ENCODE data around the gene TFF1. TPM values are rescaled to one million over a fixed set of nuclear protein-coding genes. Genes with fewer than 3 reads are reported as not detected.

Gene TFF1
- polyA plus RNA-seq, 2 donors = 0.42 to 9.7 TPM

GRCh38 chr21:42385619-42386018 is 19.3 kb upstream of the TFF1 start:
- peaks cover 0 to 10% of the 10 kb centered on the region in 2 donors for H3K9me3 ChIP-seq (ENCODE audit: control insufficient read depth in 2 of 2, insufficient read depth in 1 of 2, low read depth in 1 of 2, low read length in 1 of 2)
- H3K27ac ChIP-seq (ENCODE audit: low read depth in 2 of 2, low read length in 1 of 2) = no peak overlapping the region
- no peaks in the 10 kb centered on the region for H3K36me3 ChIP-seq (ENCODE audit: control insufficient read depth in 2 of 2, insufficient read depth in 2 of 2, low read length in 1 of 2)
- 95 to 96% methylated on average over 5 of the region's 5 CpGs for WGBS, 2 donors
- H3K27me3 ChIP-seq (ENCODE audit: control insufficient read depth in 1 of 2, insufficient read depth in 2 of 2, low read length in 2 of 2) = no peaks in the 10 kb centered on the region
- H3K4me3 ChIP-seq (ENCODE audit: low read depth in 1 of 2, low read length in 2 of 2) = no peak overlapping the region
- H3K4me1 ChIP-seq (ENCODE audit: control insufficient read depth in 2 of 2, insufficient read depth in 2 of 2, low read length in 1 of 2) = no peaks in the 10 kb centered on the region

- Histone ChIP-seq H3K27ac (ENCODE audit: low read depth in 2 of 2, low read length in 1 of 2) (no peak overlapping the region), H3K27me3 (ENCODE audit: control insufficient read depth in 1 of 2, insufficient read depth in 2 of 2, low read length in 2 of 2) (no peaks in the 10 kb centered on the region), H3K9me3 (ENCODE audit: control insufficient read depth in 2 of 2, insufficient read depth in 1 of 2, low read depth in 1 of 2, low read length in 1 of 2) (peaks cover 0 to 10% of the 10 kb centered on the region in 2 donors), H3K4me3 (ENCODE audit: low read depth in 1 of 2, low read length in 2 of 2) (no peak overlapping the region), H3K36me3 (ENCODE audit: control insufficient read depth in 2 of 2, insufficient read depth in 2 of 2, low read length in 1 of 2) (no peaks in the 10 kb centered on the region), H3K4me1 (ENCODE audit: control insufficient read depth in 2 of 2, insufficient read depth in 2 of 2, low read length in 1 of 2) (no peaks in the 10 kb centered on the region)
- WGBS, 2 donors = 86 to 93% methylated on average over 2 of the region's 2 CpGs
Measured at GRCh38 chr21:42384989-42385388, 18.7 kb upstream of the TFF1 start.

GRCh38 chr21:42384156-42384945 is 18.0 kb upstream of the TFF1 start:
- Histone ChIP-seq H3K4me3 (ENCODE audit: low read depth in 1 of 2, low read length in 2 of 2) (no peak overlapping the region), H3K9me3 (ENCODE audit: control insufficient read depth in 2 of 2, insufficient read depth in 1 of 2, low read depth in 1 of 2, low read length in 1 of 2) (peaks cover 0 to 10% of the 10 kb centered on the region in 2 donors), H3K27ac (ENCODE audit: low read depth in 2 of 2, low read length in 1 of 2) (no peak overlapping the region), H3K27me3 (ENCODE audit: control insufficient read depth in 1 of 2, insufficient read depth in 2 of 2, low read length in 2 of 2) (no peaks in the 10 kb centered on the region), H3K36me3 (ENCODE audit: control insufficient read depth in 2 of 2, insufficient read depth in 2 of 2, low read length in 1 of 2) (no peaks in the 10 kb centered on the region), H3K4me1 (ENCODE audit: control insufficient read depth in 2 of 2, insufficient read depth in 2 of 2, low read length in 1 of 2) (no peaks in the 10 kb centered on the region)
- WGBS, 2 donors = 72 to 77% methylated on average over 8 of the region's 8 CpGs

- 80 to 81% methylated on average over 5 to 6 of the region's 6 CpGs for WGBS, 2 donors
- H3K9me3 ChIP-seq (ENCODE audit: control insufficient read depth in 2 of 2, insufficient read depth in 1 of 2, low read depth in 1 of 2, low read length in 1 of 2) = peaks cover 0 to 10% of the 10 kb centered on the region in 2 donors
- H3K4me3 ChIP-seq (ENCODE audit: low read depth in 1 of 2, low read length in 2 of 2) = no peak overlapping the region
- H3K4me1 ChIP-seq (ENCODE audit: control insufficient read depth in 2 of 2, insufficient read depth in 2 of 2, low read length in 1 of 2) = no peaks in the 10 kb centered on the region
- no peak overlapping the region for H3K27ac ChIP-seq (ENCODE audit: low read depth in 2 of 2, low read length in 1 of 2)
- H3K27me3 ChIP-seq (ENCODE audit: control insufficient read depth in 1 of 2, insufficient read depth in 2 of 2, low read length in 2 of 2) = no peaks in the 10 kb centered on the region
- no peaks in the 10 kb centered on the region for H3K36me3 ChIP-seq (ENCODE audit: control insufficient read depth in 2 of 2, insufficient read depth in 2 of 2, low read length in 1 of 2)
Measured at GRCh38 chr21:42383331-42383730, 17.0 kb upstream of the TFF1 start.

- Histone ChIP-seq H3K4me3 (ENCODE audit: low read depth in 1 of 2, low read length in 2 of 2) (no peak overlapping the region), H3K27ac (ENCODE audit: low read depth in 2 of 2, low read length in 1 of 2) (no peak overlapping the region), H3K27me3 (ENCODE audit: control insufficient read depth in 1 of 2, insufficient read depth in 2 of 2, low read length in 2 of 2) (no peaks in the 10 kb centered on the region), H3K9me3 (ENCODE audit: control insufficient read depth in 2 of 2, insufficient read depth in 1 of 2, low read depth in 1 of 2, low read length in 1 of 2) (peaks cover 0 to 10% of the 10 kb centered on the region in 2 donors), H3K4me1 (ENCODE audit: control insufficient read depth in 2 of 2, insufficient read depth in 2 of 2, low read length in 1 of 2) (no peaks in the 10 kb centered on the region), H3K36me3 (ENCODE audit: control insufficient read depth in 2 of 2, insufficient read depth in 2 of 2, low read length in 1 of 2) (no peaks in the 10 kb centered on the region)
- WGBS, 2 donors = 91 to 97% methylated on average over 6 of the region's 6 CpGs
Measured at GRCh38 chr21:42382915-42383314, 16.6 kb upstream of the TFF1 start.

GRCh38 chr21:42381347-42381984 is 15.1 kb upstream of the TFF1 start:
- Histone ChIP-seq H3K27ac (ENCODE audit: low read depth in 2 of 2, low read length in 1 of 2) (no peak overlapping the region), H3K9me3 (ENCODE audit: control insufficient read depth in 2 of 2, insufficient read depth in 1 of 2, low read depth in 1 of 2, low read length in 1 of 2) (peaks cover 0 to 10% of the 10 kb centered on the region in 2 donors), H3K4me3 (ENCODE audit: low read depth in 1 of 2, low read length in 2 of 2) (no peak overlapping the region), H3K36me3 (ENCODE audit: control insufficient read depth in 2 of 2, insufficient read depth in 2 of 2, low read length in 1 of 2) (no peaks in the 10 kb centered on the region), H3K4me1 (ENCODE audit: control insufficient read depth in 2 of 2, insufficient read depth in 2 of 2, low read length in 1 of 2) (no peaks in the 10 kb centered on the region), H3K27me3 (ENCODE audit: control insufficient read depth in 1 of 2, insufficient read depth in 2 of 2, low read length in 2 of 2) (no peaks in the 10 kb centered on the region)
- 50 to 76% methylated on average over 1 of the region's 1 CpG for WGBS, 2 donors

- Histone ChIP-seq H3K4me3 (ENCODE audit: low read depth in 1 of 2, low read length in 2 of 2) (no peak overlapping the region), H3K36me3 (ENCODE audit: control insufficient read depth in 2 of 2, insufficient read depth in 2 of 2, low read length in 1 of 2) (no peaks in the 10 kb centered on the region), H3K4me1 (ENCODE audit: control insufficient read depth in 2 of 2, insufficient read depth in 2 of 2, low read length in 1 of 2) (no peaks in the 10 kb centered on the region), H3K9me3 (ENCODE audit: control insufficient read depth in 2 of 2, insufficient read depth in 1 of 2, low read depth in 1 of 2, low read length in 1 of 2) (peaks cover 0 to 12% of the 10 kb centered on the region in 2 donors), H3K27me3 (ENCODE audit: control insufficient read depth in 1 of 2, insufficient read depth in 2 of 2, low read length in 2 of 2) (no peaks in the 10 kb centered on the region), H3K27ac (ENCODE audit: low read depth in 2 of 2, low read length in 1 of 2) (no peak overlapping the region)
- 79 to 80% methylated on average over 17 of the region's 17 CpGs for WGBS, 2 donors
Measured at GRCh38 chr21:42379426-42380215, 13.3 kb upstream of the TFF1 start.

GRCh38 chr21:42378418-42378817 is 12.1 kb upstream of the TFF1 start:
- no peaks in the 10 kb centered on the region for H3K27me3 ChIP-seq (ENCODE audit: control insufficient read depth in 1 of 2, insufficient read depth in 2 of 2, low read length in 2 of 2)

GRCh38 chr21:42377951-42378340 is 11.6 kb upstream of the TFF1 start:
- 85 to 94% methylated on average over 5 of the region's 5 CpGs for WGBS, 2 donors
- H3K27me3 ChIP-seq (ENCODE audit: control insufficient read depth in 1 of 2, insufficient read depth in 2 of 2, low read length in 2 of 2) = no peaks in the 10 kb centered on the region
- H3K9me3 ChIP-seq (ENCODE audit: control insufficient read depth in 2 of 2, insufficient read depth in 1 of 2, low read depth in 1 of 2, low read length in 1 of 2) = peaks cover 0 to 9% of the 10 kb centered on the region in 2 donors
- H3K36me3 ChIP-seq (ENCODE audit: control insufficient read depth in 2 of 2, insufficient read depth in 2 of 2, low read length in 1 of 2) = no peaks in the 10 kb centered on the region
- no peaks in the 10 kb centered on the region for H3K4me1 ChIP-seq (ENCODE audit: control insufficient read depth in 2 of 2, insufficient read depth in 2 of 2, low read length in 1 of 2)
- no peak overlapping the region for H3K4me3 ChIP-seq (ENCODE audit: low read depth in 1 of 2, low read length in 2 of 2)
- H3K27ac ChIP-seq (ENCODE audit: low read depth in 2 of 2, low read length in 1 of 2) = no peak overlapping the region

More at GRCh38 chr21:42378418-42378817, 12.1 kb upstream of the TFF1 start:
- no peaks in the 10 kb centered on the region for H3K4me1 ChIP-seq (ENCODE audit: control insufficient read depth in 2 of 2, insufficient read depth in 2 of 2, low read length in 1 of 2)
- H3K27ac ChIP-seq (ENCODE audit: low read depth in 2 of 2, low read length in 1 of 2) = no peak overlapping the region
- WGBS, 2 donors = 82 to 87% methylated on average over 8 of the region's 8 CpGs
- H3K36me3 ChIP-seq (ENCODE audit: control insufficient read depth in 2 of 2, insufficient read depth in 2 of 2, low read length in 1 of 2) = no peaks in the 10 kb centered on the region
- H3K4me3 ChIP-seq (ENCODE audit: low read depth in 1 of 2, low read length in 2 of 2) = no peak overlapping the region
- H3K9me3 ChIP-seq (ENCODE audit: control insufficient read depth in 2 of 2, insufficient read depth in 1 of 2, low read depth in 1 of 2, low read length in 1 of 2) = peaks cover 0 to 10% of the 10 kb centered on the region in 2 donors

Data from esophagus (tissue), 2 donors.